Measurements from ENCODE around the gene MICAL2. TPM values are rescaled to one million over a fixed set of nuclear protein-coding genes. Genes with fewer than 3 reads are reported as not detected.

Gene MICAL2
- total RNA-seq, 1 experiment from 2014 or later = 247 TPM

DNA sequence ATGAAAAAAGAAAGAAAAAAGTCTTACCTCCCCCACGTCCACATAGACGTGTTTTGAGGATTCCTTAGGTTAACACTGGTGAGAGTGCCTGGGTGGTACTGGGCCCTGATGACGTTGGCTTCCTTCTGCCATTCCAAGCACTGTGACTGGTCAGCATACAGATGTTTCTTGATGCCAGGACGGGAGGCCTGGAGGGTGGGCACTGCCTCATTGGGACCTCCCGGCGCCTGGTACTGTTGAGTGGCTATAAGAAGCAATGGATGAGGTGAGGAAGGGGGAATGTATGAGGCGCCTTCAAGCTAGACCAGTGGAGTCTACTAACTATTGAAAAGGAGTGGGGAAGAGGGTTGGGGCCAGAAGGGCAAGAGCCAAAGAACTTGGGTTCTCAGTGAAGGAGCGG, 45.3 kb downstream of the MICAL2 start:
- no peak for DNase-seq
- no peak overlapping the region for H3K4me3 ChIP-seq (ENCODE audit: low read depth, low read length)
- peaks cover 75% of the 10 kb centered on the region for H3K36me3 Mint-ChIP-seq (ENCODE audit: insufficient read depth, unreplicated experiment)
- intact Hi-C loops (cut with micrococcal nuclease; ENCODE audit: unreplicated experiment) = no loop called here
- TF ChIP-seq, protein P1, sequence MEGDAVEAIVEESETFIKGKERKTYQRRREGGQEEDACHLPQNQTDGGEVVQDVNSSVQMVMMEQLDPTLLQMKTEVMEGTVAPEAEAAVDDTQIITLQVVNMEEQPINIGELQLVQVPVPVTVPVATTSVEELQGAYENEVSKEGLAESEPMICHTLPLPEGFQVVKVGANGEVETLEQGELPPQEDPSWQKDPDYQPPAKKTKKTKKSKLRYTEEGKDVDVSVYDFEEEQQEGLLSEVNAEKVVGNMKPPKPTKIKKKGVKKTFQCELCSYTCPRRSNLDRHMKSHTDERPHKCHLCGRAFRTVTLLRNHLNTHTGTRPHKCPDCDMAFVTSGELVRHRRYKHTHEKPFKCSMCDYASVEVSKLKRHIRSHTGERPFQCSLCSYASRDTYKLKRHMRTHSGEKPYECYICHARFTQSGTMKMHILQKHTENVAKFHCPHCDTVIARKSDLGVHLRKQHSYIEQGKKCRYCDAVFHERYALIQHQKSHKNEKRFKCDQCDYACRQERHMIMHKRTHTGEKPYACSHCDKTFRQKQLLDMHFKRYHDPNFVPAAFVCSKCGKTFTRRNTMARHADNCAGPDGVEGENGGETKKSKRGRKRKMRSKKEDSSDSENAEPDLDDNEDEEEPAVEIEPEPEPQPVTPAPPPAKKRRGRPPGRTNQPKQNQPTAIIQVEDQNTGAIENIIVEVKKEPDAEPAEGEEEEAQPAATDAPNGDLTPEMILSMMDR (IDR thresholded peaks at IDR 0.05; ENCODE audit: insufficient read depth in 1 of 2, low read depth in 1 of 2, low read length in 1 of 2, severe bottlenecking in 1 of 2, unreplicated experiment in 1 of 2) = no peak
- no peaks in the 10 kb centered on the region for H3K9me3 ChIP-seq
- ChIA-PET CTCF (no interaction called here), POLR2A (no interaction called here)
- H3K27ac Mint-ChIP-seq (ENCODE audit: unreplicated experiment) = peak overlapping the region; percentile 61
- no peak overlapping the region for H3K4me3 Mint-ChIP-seq (ENCODE audit: unreplicated experiment)
- H3K27me3 Mint-ChIP-seq (ENCODE audit: insufficient read depth, unreplicated experiment) = no peaks in the 10 kb centered on the region
- H3K4me1 ChIP-seq = peaks cover 42% of the 10 kb centered on the region
- H3K27me3 ChIP-seq (replicated peaks; ENCODE audit: control insufficient read depth, insufficient read depth, low read length) = no peaks in the 10 kb centered on the region
- H3K4me1 Mint-ChIP-seq (ENCODE audit: low read depth, unreplicated experiment) = peaks cover 45% of the 10 kb centered on the region
- peaks cover 6% of the 10 kb centered on the region; the same call in 1 of the 2 replicates for H3K36me3 ChIP-seq (ENCODE audit: control insufficient read depth, insufficient read depth, low read length)
- BruUV-seq (replicated peaks) = no TSS peak
- H3K9me3 Mint-ChIP-seq (ENCODE audit: unreplicated experiment) = no peaks in the 10 kb centered on the region

DNA sequence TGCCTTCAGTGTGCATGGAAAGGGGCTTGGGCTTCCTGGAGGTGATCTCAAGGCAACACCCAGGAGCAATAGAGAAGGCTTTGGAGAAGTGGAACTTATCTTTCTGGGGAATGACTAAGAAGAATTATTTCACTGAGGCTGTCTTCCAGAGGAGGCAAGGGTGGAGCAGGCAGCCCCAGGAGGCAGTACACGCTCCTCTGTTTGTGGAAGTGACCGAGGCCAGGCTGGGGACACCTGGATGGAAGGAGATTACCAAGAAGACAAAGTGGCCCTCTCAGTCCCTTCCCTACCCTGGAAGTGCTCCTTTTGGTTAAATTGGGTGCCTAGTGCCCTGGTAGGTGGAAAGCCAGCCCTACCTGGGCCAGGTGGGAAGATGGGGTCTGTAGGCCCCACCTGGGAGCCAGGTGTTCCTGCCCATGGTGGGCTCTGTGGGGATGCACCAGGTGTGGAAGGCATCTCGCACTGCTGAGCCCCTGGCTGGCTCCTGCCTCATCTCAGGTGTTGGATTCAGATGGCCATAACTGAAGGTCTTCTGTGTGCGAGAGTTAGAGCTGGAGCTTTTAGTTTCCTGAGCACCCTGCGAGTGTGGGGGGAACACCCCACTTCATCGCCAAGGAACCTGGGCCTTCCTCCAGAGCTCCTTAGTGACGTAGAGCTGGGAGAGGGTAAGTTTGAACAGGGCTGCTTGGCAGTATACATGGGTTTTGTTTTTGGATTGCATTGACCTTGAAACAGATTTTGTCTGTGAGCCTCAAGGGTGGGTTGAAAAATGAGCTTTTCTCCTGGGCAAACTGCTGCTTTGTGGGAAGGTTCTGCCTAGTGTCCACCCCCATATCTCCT, 46.1 kb downstream of the MICAL2 start:
- intact Hi-C loops (cut with micrococcal nuclease; ENCODE audit: unreplicated experiment) = no loop called here
- peaks cover 42% of the 10 kb centered on the region for H3K4me1 ChIP-seq
- Mint-ChIP-seq H3K36me3 (ENCODE audit: insufficient read depth, unreplicated experiment) (peaks cover 78% of the 10 kb centered on the region), H3K4me3 (ENCODE audit: unreplicated experiment) (no peak overlapping the region), H3K4me1 (ENCODE audit: low read depth, unreplicated experiment) (peaks cover 49% of the 10 kb centered on the region), H3K9me3 (ENCODE audit: unreplicated experiment) (no peaks in the 10 kb centered on the region), H3K27ac (ENCODE audit: unreplicated experiment) (peak overlapping the region; percentile 61), H3K27me3 (ENCODE audit: insufficient read depth, unreplicated experiment) (no peaks in the 10 kb centered on the region)
- H3K27me3 ChIP-seq (replicated peaks; ENCODE audit: control insufficient read depth, insufficient read depth, low read length) = no peaks in the 10 kb centered on the region
- H3K4me3 ChIP-seq (ENCODE audit: low read depth, low read length) = no peak overlapping the region
- CTCF ChIA-PET = interaction anchor here (1.0 kb wide), 1 partner anchor 69 kb away, joined by 3 read pairs; no protein-coding TSS in a partner anchor
- DNase-seq = no peak
- no peaks in the 10 kb centered on the region for H3K9me3 ChIP-seq
- no TSS peak for BruUV-seq (replicated peaks)
- peaks cover 6% of the 10 kb centered on the region; the same call in 1 of the 2 replicates for H3K36me3 ChIP-seq (ENCODE audit: control insufficient read depth, insufficient read depth, low read length)
- POLR2A ChIA-PET = no interaction called here
- TF ChIP-seq, protein P1 (IDR thresholded peaks at IDR 0.05; ENCODE audit: insufficient read depth in 1 of 2, low read depth in 1 of 2, low read length in 1 of 2, severe bottlenecking in 1 of 2, unreplicated experiment in 1 of 2) = no peak

DNA sequence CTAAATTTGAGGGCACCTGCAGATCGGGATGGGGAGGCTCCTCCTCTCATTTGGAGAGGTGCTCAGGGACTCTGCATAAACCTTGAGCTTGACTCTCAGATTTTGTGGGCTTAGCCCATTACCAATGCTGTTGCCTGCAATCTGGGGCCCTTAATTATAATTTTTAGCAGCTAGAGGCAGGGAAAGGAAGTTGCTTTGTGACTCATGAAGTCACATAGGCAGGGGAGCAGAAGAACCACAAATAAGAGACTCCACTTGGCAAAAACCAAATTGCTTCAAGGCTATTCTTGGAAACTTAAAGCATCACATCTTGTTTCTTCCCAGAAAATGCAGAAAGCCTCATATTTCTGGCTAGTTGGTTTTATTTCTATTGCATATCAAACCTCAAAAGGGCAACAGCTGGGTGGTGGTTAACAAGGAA, 46.9 kb downstream of the MICAL2 start:
- Mint-ChIP-seq H3K36me3 (ENCODE audit: insufficient read depth, unreplicated experiment) (peaks cover 78% of the 10 kb centered on the region), H3K27me3 (ENCODE audit: insufficient read depth, unreplicated experiment) (no peaks in the 10 kb centered on the region), H3K4me1 (ENCODE audit: low read depth, unreplicated experiment) (peaks cover 47% of the 10 kb centered on the region), H3K4me3 (ENCODE audit: unreplicated experiment) (no peak overlapping the region), H3K27ac (ENCODE audit: unreplicated experiment) (no peak overlapping the region), H3K9me3 (ENCODE audit: unreplicated experiment) (no peaks in the 10 kb centered on the region)
- intact Hi-C loops (cut with micrococcal nuclease; ENCODE audit: unreplicated experiment) = no loop called here
- no peak for DNase-seq
- no TSS peak for BruUV-seq (replicated peaks)
- CTCF ChIA-PET = interaction anchor here (0.7 to 1.0 kb wide), 2 partner anchors 36 to 69 kb away, joined by 3 read pairs; no protein-coding TSS in a partner anchor
- TF ChIP-seq, protein P1 (IDR thresholded peaks at IDR 0.05; ENCODE audit: insufficient read depth in 1 of 2, low read depth in 1 of 2, low read length in 1 of 2, severe bottlenecking in 1 of 2, unreplicated experiment in 1 of 2) = no peak
- H3K4me1 ChIP-seq = peaks cover 44% of the 10 kb centered on the region
- POLR2A ChIA-PET = no interaction called here
- H3K36me3 ChIP-seq (ENCODE audit: control insufficient read depth, insufficient read depth, low read length) = peaks cover 6% of the 10 kb centered on the region; the same call in 1 of the 2 replicates
- H3K4me3 ChIP-seq (ENCODE audit: low read depth, low read length) = no peak overlapping the region
- no peaks in the 10 kb centered on the region for H3K27me3 ChIP-seq (replicated peaks; ENCODE audit: control insufficient read depth, insufficient read depth, low read length)
- no peaks in the 10 kb centered on the region for H3K9me3 ChIP-seq

Data from Caco-2 (cell line).